Inflammatory macrophage (primary cell): ENCODE results near the gene TUBA1C.
"Not testable (repeated sequence)": the region's sequence is repeated elsewhere in the genome, so short reads cannot be mapped to it uniquely, and the experiment has no call there.

Source experiments
- DNase-seq, 2 donors: peaks; one replicate each; pipeline ENCODE4 v3.0.0-alpha.2; 2020 to 2022

Gene TUBA1C

DNA sequence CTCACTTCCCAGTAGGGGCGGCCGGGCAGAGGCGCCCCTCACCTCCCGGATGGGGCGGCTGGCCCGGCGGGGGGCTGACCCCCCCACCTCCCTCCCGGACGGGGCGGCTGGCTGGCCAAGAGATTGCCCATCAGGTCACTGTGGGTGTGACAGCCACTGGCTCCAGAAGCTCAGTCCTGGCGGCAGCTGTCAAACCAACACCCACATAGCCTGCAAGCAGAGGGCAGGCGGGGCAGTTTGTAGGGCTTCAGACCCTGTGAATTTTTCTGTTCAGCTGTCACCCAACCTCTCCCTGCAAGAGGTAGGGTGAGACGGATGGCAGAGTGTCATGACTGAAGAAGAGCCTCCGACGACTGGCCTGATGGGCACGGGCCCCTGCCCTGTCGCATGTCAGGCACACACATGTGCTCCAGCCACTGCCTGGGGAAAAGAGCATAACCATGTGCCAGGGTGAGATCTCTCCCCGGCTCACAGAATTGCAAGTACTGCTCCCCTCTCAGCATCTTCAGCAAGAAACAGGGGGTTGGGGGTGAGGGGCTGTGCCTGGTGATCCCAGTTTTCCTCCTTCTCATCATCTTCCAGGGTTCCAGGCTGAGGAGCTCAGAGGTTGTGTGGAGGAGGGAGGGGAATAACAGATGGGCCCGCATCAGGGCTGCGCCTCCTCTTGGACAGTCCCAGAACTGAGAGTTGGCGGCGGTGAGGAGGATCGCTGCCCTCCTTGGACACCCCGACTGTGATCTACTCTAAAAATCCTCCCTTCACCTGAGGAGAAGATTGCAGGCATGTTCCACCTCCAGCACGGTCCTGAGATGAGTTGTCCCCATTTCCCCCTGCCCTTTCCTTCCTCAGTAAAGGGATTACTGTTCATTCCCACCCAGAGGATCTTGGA lies 18.9 kb downstream of the TUBA1C start:
- no peak for DNase-seq

DNA sequence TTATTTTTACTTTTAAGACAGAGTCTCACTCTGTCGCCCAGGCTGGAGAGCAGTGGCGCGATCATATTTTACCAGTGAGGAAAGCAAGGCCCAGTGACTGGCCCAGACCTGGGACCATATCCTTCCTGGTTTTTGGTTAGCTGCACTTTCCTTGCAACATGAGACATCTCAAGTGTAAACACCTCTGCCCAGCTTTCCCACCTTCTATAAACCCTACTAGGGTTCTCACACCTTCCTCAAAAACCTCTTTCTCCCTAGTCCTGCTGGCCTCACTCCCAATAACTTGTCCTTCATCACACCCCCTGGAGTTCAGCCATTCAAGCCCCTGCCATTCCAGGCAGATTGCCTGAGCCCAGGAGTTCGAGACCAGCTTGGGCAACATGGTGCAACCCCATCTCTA lies 19.8 kb downstream of the TUBA1C start:
- no peak for DNase-seq

DNA sequence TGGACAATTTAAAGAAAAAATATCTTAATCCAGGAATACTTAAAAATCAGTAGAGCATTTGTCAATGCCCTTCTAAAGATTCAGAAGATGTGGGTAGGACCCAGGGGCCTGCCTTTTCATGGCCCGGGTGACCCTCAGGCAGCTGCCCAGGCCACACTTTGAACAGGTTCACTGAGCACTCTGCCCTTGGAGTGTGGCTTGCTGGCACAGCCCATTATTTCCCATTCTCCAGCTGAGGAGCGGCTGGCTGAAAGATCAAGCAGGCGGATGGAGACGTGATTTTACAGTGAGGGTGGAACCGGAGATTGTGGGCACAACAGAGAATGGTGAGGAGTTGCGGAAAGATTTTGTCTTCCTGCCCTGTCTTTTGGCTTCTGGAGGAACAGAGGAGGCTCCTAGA lies 23.0 kb downstream of the TUBA1C start:
- DNase-seq = no peak

DNA sequence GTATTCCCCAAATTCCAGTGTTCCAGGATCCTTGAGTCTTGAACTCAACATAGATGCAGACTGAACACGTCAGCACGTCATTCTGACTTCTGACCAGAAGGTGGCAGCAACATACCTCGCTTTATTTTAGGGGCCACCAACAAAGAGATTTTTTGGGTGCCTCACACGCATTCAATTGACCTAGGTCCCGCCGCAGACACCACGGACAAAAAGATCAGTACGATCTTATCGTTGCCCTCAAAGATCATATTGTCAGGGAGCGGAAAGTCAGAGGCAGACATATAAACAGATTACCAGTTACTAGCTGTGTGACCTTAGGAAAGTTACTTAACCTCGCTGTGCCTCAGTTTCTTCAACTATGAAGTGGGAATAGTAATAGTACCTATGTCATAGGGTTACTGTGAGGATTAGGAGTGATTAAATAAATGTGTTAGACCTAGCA lies 23.6 kb downstream of the TUBA1C start:
- DNase-seq = peak; percentile 63 to 71

DNA sequence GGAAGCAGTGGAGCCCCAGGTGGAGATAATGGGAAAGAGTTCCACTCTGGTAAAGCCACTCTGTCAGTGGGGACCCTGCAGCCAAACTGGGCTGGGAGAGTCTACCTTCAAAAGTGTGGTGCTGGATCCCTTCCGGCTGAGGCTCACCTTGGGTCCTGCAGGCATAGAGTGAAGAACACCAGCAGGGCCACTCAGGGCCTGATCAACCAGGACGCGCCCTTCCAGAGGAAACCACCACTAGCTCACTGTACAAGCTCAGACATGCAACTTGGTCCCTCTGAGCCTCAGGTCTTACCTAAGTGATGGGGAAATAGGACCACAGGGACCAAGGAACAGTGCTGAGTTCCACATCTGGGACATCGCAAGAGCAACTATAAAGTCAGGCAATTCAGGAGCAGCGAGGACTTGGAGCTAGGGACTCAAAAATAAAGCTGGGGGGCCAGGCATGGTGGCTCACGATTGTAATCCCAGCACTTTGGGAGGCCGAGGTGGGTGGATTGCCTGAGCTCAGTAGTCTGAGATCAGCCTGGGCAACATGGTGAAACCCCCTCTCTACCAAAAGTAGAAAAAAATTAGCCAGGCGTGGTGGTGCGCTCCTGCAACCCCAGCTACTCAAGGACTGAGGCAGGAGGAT lies 24.2 kb downstream of the TUBA1C start:
- DNase-seq = no peak

DNA sequence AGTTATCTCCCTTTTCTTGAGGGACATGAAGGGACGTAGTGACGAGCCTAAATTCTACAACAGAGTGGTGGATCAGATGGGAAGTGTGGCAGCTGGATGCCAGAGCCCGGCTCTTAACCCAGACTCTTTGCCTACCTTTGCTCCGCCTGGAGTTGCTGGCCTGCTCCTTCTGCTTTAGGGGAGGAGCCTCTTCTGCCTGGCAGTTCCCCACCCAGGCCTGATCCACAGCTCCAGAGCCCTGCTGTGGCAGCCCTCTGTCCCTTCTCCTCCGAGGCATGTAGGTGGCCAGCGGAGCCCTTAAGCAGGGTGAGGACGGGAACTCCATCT lies 27.8 kb downstream of the TUBA1C start:
- no peak for DNase-seq

DNA sequence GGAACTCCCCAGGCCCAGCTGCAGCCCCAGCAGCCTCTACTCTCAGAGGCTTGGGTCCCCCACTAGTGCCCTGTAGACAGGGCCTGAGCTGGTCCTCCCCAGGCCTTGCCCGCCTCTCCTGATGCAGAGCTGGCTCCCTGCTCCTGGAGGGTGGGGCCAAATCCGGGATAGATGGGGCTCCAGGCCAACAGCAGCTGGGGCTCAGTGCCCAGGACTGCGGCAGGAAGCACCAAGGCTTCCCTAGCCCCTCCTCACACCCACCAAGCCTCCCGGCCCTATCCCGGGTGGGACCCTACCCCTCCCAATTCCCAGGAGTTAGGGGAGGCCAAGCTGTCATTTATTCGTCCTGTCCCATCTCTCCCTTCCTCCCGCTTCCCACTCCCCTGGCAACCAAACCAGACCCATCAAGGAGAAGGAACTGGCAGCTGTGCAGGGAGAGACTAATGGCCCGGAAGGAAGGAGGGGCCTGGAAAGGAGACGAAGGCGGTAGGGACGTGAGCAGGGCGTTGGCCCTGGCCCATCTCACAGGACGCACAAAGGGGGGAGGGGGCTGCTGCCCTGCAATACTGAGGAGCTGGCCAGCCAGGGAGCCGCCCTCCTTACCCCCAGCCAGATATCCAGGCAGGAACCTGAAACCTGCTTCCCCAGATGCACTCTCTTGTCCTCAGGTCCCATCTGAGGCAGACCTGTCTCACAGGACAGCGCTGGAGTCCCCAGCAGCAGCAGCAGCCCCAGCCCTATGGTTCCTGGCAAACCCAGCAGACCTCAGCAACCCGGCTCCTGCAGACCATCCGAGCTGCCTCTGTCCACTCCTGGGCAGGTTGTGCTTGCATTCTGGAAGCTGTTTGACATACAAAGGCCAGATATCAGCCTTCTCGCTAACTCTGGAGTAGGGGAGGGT lies 28.4 kb downstream of the TUBA1C start:
- DNase-seq = no peak

DNA sequence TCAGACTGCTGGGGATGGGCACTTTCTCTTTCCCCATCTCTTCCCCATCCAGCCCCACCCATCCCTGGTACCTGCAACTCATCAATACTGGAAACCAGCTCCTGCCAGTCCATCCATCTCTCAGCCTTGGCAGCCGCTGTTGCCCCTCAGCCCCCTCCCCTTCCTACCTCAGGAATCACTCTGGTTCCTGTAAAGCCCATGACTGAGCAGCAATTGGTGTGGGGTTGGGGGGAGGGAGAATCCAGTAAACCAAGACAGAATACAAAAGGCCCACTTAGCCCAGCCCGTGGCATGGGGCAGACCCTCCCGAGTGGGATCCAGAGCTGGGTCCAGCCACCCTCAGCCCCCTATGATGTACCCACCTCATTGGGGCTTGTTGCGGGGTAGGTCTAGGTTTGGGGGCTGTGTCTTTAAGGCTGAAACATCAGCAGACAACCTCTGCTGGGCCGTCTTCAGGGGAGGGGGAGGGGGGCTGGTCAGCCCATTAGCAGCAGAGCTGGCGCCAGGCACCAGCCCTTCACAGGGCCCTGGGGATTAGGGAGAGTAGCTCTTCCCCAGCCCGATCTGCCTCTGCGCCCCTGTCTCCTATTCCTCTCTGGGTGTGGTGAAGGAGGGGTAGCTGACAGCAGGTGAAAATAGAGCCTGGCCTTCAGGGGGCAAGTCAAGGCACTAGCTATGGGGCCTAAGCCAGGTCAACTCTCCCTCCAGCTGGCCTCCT lies 29.4 kb downstream of the TUBA1C start:
- DNase-seq = no peak

DNA sequence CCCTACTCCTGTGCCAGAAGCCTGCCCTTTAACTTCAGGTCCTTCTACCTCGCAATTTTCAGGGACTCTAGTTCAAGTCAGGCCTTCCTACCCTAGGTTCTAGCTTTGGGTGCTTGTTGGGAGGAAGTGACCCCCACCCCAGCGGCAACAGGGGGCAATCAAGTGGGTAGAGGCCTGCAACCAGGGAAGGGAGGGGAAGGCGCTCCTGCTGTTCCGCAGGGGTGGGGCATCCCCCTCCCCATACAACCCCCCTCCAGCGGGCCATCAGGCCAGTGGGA lies 29.9 kb downstream of the TUBA1C start:
- DNase-seq = no peak

DNA sequence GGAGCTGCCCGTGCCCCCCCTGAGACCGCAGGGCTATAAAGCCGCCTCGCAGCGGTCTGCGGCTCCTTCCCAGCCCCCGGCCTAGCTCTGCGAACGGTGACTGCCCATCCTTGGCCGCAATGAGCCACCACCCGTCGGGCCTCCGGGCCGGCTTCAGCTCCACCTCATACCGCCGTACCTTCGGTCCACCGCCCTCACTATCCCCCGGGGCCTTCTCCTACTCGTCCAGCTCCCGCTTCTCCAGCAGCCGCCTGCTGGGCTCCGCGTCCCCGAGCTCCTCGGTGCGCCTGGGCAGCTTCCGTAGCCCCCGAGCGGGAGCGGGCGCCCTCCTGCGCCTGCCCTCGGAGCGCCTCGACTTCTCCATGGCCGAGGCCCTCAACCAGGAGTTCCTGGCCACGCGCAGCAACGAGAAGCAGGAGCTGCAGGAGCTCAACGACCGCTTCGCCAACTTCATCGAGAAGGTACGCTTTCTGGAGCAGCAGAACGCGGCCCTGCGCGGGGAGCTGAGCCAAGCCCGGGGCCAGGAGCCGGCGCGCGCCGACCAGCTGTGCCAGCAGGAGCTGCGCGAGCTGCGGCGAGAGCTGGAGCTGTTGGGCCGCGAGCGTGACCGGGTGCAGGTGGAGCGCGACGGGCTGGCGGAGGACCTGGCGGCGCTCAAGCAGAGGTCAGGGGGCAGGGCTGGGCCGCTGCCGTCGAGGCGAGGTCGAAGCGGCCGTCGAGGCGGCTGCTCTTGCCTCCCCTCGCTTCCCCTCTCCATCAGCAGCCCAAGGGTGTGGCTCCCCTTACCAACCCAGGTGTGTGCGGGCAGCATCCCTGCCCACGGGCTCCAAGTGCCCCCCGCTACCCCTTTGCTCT lies 30.4 kb downstream of the TUBA1C start, which contains the start of gene PRPH:
Gene PRPH (plus strand): TSS at position 66 of the 855 bp plus-strand sequence. CDS start 54 bp downstream, at position 120.
- DNase-seq = no peak

DNA sequence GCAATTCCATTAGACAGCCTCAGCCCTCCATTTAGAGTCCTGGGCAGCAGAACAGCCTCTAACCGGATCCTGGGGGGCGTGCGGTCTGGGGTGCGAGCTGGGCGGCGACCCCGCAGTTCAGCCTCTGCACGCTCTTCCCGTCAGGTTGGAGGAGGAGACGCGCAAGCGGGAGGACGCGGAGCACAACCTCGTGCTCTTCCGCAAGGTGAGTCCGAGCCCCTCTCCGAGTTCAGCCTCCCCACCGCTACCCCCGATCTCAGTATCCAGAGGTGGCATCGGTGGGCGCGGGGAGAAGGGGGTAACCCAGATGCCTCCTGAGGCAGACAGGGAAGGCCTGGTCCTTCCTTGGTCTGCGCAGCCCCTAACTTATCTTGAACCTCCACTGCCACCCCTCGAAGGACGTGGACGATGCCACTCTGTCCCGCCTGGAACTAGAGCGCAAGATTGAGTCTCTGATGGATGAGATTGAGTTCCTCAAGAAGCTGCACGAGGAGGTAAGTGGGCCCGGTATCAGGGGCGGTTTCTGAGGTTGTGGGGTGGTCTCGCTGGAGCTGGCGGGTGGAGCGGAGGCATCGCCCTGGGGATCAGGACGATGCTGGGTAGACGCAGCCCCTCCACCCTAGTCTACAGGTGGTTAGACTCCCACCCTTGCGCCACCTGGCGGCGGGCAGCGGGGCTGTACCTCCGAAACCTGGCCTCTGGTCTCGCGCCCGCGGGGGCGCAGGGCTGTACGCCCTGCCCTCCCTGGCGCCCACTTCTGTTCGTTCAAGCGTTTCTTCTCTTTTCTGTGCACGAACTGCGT lies 31.4 kb downstream of the TUBA1C start:
- peak; percentile 25 to 30 for DNase-seq

DNA sequence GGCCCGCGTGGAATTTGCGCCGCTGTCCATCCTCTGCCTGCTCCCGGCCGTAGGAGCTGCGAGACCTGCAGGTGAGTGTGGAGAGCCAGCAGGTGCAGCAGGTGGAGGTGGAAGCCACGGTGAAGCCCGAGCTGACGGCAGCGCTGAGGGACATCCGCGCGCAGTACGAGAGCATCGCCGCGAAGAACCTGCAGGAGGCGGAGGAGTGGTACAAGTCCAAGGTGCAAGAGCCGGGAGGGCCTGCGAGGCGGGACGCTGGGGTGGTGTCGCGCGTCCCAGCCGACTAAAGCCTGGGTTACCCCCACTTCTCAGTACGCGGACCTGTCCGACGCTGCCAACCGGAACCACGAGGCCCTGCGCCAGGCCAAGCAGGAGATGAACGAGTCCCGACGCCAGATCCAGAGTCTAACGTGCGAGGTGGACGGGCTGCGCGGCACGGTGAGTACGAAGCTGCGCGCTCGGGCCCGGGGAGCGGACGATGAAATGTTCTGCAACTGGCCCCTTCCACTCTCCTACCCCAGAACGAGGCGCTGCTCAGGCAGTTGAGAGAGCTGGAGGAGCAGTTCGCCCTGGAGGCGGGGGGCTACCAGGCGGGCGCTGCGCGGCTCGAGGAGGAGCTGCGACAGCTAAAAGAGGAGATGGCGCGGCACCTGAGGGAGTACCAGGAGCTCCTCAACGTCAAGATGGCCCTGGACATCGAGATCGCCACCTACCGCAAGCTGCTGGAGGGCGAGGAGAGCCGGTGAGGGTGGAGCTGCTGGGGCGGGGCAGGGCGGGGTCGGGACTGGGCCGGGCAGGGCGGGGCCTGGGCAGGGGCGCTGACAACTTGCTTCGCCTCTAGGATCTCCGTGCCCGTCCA lies 32.2 kb downstream of the TUBA1C start:
- DNase-seq = peak; percentile 26 to 55

DNA sequence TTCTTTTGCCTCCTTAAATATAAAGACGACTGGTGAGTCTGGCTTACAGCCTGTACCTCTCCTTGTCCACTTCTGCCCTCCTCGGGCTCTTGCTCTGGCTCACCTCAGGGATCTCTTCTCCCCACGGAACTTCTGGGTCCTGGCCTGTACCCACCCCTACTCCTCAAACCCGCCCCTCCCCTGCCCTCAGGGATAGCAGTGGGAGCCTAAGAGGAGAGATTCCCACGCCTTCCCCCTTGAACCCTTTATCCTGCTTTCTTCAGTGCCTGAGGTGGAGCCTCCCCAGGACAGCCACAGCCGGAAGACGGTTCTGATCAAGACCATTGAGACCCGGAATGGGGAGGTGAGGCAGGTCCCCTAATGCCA lies 32.8 kb downstream of the TUBA1C start:
- DNase-seq = no peak

DNA sequence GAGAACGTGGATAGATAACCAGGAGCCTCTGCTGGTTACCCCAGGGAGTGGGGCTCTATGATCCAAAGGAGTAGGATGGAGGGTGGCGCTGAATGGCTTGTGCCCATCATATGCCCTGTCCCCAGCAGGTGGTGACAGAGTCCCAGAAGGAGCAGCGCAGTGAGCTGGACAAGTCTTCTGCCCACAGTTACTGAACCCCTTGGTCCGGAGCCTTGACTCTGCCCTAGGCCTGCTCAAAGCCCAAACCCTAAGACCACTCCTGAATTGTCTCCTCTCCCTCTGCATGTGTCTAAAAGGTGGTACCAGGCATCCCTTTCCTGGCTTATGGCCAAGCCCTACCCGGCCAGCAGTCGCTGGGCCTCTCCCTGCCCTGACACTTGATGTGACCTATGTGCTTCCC lies 33.3 kb downstream of the TUBA1C start:
- peak in 1 of 2 donors; percentile 36 for DNase-seq

DNA sequence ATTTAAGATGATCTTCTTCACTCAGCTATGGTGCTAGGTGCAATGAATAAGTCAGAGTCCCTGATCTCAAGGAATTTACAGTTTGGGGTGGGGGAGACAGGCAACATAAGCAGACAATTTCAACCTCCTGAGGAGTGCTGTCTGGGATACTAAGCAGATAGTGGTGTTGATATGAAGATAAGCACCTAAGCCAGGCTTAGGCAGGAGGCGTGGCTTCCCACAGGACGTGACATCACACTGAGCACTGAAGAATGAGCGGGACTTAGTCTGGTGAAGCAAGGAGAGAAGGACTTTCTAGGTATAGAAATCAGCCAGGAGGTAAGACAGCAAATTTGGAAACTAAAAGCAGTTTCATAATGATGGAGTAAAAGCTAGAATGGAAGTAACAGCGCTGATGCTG lies 36.9 kb downstream of the TUBA1C start:
- DNase-seq = no peak

DNA sequence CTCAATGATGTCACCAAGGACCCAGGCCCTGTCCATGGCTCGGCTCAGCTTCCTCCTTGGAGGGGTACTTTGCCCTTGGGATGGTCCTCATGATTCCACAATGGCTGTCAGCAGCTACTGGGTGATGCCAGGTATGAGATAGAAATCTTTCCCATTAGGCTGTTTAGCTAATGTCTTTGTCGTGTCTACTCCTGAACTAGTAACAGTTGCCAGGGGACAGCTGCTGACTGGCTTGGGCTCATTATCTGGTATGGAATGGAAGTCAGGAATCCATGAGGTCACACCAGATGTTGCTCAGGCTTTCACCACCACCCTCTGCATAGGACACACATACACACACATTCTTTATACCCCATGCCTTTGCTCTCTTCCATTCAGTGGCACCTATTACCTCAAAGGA lies 39.3 kb downstream of the TUBA1C start:
- no peak for DNase-seq

DNA sequence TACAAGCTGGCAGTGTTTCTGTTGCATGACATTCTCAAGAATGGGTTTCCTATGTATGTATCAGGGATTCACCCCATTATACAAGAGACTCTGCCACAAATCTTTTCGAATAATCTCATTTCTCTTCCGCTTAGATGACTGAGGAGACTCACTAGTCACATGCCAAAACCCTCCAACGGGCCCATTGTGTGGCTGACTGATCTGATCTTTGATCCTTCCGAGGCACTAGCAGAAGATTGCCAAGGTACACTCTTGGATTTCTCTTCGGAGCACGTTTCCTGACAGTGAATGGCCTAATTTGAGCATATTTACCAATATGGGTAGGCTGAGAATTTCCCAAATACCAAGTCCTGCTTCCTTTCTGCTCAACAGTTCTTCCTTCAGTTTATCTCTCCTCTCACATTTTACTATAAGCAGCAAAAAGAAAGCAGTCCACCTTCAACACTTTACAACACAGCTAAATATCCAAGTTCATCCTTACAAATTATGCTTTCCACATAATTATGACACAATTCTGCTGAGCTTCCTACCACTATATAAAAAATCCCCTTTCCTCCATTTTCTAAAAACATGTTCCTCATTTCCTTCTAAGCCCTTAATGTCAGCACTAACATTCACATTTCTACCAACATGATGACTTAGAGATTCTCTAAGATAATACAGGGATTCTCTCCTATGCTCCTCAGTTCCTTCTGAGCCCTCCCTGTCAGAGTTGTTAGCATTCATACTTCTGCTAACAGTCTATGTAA lies 41.1 kb downstream of the TUBA1C start:
- DNase-seq = peak; percentile 24 to 70

DNA sequence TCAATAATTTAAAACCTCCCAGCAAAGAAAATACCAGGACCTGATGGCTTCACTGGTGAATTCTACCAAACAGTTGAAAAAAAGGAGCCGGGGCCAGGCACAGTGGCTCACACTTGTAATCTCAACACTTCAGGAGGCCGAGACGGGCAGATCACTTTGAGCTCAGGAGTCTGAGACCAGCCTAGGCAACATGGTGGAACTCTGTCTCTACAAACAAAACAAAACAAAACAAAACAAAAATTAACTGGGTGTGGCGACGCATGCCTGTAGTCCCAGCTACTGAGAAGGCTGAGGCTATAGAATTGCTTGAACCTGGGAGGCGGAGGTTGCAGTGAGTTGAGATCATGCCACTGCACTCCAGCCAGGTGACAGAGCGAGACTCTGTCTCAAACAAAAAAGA lies 44.5 kb downstream of the TUBA1C start:
- DNase-seq = no peak

DNA sequence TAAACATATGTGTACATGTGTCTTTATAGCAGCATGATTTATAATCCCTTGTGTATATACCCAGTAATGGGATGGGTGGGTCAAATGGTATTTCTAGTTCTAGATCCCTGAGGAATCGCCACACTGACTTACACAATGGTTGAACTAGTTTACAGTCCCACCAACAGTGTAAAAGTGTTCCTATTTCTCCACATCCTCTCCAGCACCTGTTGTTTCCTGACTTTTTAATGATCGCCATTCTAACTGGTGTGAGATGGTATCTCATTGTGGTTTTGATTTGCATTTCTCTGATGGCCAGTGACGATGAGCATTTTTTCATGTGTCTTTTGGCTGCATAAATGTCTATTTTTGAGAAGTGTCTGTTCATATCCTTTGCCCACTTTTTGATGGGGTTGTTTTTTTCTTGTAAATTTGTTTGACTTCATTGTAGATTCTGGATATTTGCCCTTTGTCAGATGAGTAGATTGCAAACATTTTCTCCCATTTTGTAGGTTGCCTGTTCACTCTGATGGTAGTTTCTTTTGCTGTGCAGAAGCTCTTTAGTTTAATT lies 45.6 kb downstream of the TUBA1C start:
- DNase-seq = not testable (repeated sequence)
